GOT3 (cell line): ENCODE data around the gene CDIP1.

Experiments
- DNase-seq: peaks from one replicate; lab custom pipeline; 2025; ENCODE audit warnings: mixed read lengths; lab: John Stamatoyannopoulos, UW

The CDIP1 gene

DNA sequence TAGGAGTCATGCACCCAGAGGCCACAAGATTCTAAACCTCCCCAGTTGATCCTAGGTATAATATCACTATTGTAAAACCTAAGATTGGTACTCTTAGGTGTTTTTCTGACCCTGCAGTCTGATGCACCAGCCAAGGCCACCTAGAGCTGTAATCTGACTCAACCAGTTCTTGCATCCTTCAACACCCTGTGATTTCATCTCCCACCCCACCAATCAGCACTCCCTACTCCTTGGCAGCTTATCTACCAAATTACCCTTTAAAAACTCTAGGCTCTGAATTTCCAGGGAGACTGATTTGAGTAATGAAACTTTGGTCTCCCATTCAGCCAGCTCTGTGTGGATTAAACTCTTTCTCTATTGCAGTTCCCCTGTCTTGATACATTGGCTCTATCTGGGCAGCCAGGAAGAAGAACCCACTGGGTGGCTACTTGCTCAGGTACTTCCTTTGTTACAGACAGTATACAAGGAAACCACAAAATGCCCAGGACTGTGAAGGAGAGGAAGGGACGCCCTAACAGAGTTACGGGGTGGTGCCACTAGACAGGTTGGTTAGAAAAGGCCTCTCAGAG is 1.2 kb upstream of the CDIP1 start:
- no peak for DNase-seq

DNA sequence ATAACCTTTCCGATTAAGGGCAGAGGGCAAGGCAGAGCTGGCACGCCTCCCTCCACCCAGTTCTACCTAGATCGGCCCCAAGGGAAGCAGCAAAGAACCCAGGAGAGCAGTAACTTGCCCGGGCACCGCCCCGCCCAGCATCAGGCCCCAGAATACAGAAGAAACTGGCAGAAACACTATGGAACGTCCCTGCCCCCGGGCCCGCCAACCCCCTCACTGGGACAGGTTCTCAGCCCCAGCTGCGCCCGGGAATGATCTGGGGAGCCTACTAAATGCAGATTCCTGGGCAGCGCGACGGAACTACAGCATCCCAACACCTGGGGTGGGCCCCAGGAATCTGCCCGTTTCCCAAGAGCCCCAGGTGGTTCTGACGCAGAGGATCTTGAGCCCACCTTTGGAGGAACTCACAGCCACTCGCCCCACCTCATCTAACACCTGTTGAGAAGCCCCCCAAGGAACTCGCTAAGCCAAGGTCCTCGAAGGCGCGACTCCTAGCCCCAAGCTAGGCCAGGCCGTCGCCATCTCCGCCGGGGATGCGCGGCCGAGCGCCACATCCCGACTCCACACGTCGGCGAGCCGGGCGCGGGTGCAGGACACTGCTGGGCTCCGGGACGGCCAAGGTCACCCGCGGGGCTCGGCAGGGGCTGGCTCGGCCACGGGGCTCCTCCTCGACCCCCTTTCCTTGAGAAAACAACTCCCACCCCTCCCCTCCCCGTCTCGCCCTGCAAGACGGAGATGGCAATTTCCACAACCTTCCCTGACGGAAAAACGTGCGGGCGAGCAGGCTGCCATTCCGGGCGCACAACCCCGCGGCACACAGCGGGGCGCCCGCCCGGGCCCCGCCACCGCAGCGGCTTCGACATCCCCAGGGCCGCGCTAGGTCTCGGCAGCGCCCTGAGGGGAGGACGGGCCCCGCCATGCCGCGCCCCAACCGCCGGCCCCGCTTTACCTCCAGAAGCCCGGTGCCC is 913 bp downstream of the CDIP1 start:
- no peak for DNase-seq

DNA sequence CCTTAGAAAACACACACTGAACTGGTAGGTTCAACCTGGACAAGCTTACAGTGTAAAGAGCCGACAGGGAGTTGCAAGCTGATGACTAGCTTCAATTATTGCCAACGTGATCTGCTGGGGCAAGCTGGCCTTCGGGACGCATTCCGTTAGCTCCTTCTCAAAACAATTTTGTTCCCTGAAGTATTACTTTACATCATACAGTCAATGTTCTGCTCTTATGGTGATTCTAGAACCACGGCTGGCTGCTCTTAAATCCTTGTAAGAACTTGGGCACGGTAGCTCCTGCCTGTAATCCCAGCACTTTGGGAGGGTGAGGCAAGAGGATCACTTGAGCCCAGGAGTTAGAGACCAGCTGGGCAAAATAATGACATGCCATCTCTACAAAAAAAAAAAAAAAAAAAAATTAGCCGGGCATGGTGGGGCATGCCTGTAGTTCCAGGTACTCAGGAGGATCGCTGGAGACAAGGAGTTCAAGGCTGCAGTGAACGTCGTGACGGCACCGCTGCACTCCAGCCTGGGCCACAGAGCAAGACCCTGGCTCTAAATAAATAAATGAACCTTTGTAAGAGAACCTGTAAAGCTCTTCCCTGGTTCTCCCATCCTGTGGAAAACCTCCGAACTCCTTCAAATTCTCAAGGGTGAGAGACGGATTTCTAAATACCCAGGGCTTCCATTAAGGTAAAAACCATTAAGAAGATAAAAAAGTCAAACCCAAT is 2.0 kb downstream of the CDIP1 start:
- no peak for DNase-seq

DNA sequence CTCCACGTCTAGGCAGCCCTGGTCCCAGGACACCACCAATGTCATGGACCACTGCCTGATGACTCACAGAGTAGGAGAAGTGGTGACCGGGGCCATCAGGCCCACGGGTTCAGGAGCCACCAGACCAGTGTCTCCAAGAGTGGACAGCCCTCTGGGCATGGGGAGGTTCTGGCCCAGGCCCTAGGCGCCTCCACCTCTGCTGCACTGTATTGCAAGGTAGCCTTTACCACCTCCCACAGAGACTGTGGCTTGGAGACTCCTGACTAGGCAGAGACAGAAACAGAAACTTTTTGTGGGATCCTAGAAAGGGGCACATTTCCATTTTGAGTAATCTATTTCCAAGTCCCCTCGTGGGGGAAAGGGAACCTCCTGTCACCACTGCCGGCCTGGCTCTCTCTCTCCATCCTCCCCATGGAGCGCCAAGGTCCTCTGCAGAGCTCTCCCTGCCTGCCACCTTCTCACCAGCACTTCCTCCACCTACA is 2.9 kb downstream of the CDIP1 start:
- no peak for DNase-seq

DNA sequence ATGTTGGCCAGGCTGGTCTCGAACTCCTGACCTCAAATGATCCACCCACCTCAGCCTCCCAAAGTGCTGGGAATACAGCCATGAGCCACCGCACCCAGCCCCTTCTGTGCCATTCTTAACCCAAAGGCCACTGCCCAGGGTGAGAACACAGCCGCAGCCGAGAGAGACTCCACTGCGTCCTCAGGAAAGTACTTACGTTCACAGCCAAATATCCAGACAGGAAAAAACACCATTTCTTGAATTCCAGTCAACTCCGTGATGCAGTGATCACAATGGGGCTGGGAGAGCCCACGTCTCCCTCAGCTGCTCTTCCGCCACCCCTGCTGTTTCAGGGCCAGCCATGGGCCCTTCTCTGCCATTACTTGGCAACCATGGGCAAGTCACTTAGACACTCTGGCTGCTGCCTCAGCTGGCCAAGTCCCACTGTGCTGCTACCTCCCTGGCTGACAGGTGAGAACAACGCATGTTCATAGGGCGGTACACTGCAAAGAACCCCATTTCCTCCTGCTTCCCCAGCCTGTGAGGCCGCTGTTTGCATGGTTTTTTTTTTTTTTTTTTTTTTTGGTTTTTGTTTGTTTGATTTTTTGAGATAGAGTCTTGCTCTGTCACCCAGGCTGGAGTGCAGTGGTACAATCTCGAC is 4.3 kb downstream of the CDIP1 start:
- DNase-seq, result no peak

DNA sequence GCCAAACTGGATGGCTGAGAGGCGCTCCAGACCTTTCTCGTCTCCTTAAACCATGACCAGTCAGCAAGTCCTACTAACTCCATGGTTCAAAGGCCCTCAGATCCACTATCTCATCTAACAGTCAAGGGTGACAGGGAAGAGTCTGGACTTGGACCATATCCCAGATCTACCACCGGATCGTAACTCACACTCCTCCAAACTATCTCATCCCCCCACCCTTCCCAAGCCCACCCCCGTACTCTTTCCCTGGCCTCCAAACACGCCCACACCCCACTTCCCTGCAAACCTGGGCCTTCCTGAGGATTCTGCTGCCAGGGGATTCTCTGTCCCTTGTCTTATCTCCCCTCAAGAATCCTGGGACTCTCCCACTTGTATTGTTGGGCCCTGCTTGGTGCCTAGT is 5.1 kb downstream of the CDIP1 start:
- no peak for DNase-seq

DNA sequence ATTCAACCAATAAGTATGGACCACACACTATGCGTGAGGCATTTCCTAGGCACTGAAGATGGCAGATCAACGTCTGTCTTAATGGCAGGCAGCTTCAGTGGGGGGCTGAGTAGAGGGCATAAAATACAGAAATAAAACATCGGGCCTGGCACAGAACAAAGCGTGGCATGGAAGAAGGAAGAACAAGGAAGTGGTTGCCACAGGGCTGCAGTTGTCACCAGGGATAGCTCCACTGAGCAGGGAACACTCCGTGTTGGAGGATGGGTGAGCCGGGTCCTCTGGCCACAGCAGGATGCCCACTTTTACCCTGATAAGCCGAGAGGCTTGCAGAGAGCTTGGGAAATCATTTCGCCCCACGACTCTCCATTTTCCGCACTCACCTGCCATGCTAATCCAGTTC is 6.3 kb downstream of the CDIP1 start:
- no peak for DNase-seq

DNA sequence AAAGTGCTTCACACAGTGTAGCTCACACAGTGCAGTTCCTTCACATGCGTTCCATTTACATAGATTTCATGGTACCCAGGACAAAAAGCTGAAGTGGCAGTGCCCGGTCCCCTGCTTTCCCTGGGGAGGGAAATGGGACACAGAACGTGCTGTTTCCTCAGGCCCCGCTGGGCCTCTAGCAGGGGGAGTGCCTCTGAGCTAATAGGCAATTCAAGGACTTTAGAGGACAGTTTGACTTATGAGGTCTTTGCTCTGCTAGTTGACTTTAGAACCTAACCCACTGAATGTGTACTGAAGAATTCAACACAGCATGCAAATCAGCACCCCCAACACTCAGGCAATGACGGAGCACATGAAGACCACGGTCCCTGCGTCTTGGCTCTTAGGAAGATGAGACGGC is 6.8 kb downstream of the CDIP1 start:
- DNase-seq, result no peak

DNA sequence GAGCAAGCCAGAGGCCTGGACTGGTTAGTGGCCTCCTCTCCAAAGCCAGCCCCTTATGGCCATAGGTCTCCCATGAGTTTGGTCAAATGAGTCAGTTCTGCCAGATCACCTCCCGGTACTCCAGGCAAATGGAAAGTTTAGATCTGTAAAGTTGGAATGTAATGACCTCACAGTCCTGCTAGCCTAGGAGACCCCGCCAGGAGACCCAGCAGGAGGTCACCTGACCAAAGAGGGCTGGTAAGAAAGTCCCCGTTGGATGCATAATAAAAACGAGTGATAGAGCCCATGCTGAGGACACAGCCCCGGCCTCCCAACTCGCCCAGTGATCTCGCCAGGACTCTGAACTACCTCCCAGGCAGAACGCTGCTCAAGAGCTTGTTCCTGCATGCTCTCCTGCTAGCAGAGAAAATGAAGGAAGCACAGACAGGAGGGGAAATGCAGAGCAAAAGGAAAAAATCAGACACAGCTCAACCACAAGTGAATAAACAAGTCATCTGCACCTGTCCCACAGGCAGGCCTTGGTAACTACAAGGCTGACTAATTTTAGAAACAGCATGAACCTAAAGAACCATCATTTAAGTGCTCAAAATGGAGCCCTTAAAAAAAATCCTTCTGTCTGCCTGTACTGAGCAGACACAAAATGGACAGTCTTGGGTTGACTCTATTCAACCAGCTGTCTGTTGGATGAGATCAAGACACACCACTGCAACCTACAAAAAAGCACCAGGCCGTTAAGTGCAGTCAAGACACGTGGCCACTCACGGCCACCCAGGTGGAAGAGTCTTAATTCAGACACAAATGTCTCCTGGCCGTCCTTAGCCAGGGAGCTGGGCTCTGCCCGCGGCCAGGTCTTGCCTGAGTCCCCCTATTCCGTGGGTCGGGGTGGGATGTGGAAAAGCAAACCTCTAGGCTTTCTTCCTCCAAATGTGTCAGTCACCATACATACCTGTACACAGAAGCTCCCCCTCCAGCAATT is 9.2 kb downstream of the CDIP1 start:
- no peak for DNase-seq

DNA sequence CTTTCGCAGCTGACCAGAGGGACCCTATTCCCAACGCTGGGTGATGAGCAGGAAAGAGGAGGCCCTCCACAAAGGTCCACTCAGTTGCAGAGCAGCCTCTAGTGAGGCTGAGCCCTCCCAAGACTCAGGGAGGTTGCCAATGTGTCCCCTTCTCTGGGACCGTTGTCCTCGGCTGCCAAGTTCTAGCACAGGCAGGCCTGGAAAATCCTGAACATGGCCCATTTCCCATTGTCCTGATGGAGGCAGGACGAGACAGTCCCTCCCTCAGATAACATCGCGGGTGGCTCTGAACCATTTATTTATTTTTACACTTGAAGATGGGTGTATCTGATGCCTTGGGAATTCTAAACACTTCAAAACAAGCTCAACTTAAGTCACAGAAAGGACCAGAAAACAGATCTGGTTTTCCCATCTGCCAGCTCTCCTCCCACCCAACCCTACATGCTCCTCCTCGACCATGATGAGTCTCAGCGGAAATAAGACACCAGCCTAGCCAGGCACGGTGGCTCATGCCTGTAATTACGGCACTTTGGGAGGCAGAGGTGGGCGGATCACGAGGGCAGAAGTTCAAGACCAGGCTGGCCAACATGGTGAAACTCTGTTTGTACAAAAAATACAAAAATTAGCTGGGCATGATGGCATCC is 12.8 kb downstream of the CDIP1 start:
- no peak for DNase-seq

DNA sequence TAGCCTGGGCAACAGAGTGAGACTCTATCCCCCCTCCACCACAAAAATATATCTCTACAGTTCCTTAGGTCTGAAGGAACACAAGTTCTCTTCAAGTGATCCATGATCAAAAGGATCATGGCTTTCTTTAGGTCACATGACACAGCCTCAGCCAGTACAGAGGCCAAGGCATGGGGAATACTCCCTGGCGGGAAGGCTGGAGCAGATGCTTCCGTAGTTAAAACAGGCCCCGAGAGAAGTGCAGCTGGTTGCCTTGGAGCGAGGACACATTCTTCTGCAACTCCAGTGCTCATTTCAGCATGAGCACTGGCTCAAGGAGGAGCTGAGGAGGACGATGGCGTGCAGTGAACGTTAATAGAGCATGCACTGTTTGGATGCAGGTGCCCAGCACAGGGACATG is 13.5 kb downstream of the CDIP1 start:
- DNase-seq, result no peak

DNA sequence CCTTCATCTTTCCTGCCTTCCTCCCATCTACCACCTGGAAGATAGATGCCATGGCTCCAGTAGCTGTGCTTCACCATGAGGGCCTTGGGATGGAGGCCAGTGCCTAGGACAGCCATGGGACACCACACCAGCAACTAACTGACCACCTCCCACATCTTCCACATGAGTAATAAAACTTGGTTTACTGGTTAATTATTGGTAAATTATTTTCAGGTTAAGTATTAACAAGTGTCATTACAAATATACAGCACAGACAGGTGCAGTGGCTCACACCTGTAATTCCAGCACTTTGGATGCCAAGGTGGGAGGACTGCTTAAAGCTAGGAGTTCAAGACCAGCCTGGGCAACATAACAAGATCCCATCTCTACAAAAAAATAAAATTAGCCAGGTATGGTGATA is 14.0 kb downstream of the CDIP1 start:
- DNase-seq, result no peak

DNA sequence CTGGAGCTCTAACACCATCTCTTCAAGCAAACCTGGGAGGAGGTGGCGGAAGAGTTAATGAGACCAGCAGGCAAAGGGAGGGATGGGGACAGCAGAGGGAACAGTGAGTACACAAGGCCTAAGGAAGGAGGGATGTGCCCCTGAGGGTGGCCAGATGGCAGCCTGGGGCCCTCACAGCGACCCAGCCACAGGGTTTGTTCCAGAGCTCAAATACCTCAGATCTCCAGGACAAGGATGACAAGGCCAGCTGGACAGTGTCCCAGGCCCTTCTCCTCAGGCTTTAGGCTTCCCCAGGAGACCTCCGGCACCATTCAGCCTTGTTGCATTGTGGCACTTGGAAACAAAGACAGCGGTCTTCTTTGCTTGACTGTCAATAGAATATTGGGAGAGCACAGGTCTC is 14.9 kb downstream of the CDIP1 start:
- DNase-seq, result no peak

DNA sequence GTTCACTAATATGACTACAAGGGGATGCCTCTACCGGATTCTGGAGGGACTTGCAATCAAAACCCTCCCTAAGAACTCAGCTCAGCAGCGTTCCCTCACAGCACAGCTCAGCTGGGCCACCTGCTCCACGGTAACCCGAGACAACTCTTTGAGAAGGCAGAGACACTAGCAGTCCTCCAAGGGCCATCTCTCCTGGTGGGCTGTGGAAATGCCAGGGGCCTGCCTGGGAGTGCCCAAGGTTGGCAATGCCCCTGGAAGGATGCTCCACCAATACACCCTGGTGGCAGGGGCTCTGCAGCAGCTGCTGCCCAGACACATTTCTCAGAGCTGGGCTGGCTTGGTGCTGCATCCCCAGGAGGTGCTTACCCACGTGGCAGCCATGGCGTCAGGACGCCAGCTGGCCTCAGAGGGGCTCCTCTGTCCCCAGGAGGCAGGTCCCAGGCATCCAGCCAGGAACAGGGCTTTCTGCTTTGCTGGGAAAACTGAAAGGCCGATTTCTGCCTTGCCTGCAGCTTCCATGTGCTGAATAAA is 16.5 kb downstream of the CDIP1 start:
- DNase-seq, result no peak

DNA sequence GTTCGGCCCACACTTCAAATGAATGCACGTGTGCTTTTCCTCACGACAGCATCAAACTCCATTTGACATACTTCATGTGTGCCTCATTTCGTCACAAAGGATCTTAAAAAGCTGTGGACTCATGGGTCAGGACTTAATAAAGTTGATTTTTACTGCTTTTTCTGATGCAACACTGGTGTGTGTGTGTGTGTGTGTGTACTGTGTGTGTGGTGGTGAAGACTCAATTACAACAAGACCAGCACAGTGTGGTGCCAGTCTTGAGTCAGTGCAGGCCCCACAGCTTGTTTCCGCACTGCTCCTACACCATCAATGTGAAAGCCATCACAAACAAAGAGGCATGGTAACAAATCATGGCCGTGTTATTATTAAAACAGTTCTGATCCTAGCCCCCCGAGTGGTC is 17.7 kb downstream of the CDIP1 start:
- no peak for DNase-seq

DNA sequence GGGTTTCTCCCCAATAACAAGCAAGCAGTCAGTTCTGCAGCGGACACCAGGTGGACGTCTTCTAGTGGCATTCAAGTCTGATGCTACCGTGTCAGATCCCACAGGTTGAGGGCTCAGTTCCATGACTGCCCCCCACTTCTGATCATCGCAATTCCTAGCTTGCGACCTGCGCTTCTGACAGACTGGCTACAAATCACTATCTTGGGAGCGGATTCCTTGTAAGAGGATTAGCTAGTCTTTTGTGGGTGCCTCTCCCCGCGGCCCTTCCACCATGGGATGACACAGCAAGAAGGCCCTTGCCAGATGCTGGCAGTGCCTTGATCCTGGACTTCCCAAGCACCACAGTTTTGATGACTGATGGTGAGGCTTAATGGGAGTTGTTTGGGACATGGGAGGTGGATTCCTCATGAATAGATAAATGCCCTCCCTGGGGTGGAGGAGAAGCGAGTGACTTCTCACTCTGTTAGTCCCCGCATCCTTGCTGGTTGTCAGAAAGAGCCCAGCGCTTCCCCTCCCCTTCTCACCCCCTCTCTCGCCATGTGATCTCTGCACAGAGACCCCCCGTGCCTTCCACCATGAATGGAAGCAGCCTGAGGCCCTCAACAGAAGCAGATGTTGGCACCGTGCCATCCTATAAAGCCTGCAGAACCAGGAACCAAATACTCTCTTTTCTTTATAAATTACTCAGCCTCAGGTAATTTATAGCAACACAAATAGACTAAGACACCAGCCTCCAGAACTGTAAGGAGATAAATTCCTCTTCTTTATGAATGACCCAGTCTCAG is 19.1 kb downstream of the CDIP1 start:
- no peak for DNase-seq

DNA sequence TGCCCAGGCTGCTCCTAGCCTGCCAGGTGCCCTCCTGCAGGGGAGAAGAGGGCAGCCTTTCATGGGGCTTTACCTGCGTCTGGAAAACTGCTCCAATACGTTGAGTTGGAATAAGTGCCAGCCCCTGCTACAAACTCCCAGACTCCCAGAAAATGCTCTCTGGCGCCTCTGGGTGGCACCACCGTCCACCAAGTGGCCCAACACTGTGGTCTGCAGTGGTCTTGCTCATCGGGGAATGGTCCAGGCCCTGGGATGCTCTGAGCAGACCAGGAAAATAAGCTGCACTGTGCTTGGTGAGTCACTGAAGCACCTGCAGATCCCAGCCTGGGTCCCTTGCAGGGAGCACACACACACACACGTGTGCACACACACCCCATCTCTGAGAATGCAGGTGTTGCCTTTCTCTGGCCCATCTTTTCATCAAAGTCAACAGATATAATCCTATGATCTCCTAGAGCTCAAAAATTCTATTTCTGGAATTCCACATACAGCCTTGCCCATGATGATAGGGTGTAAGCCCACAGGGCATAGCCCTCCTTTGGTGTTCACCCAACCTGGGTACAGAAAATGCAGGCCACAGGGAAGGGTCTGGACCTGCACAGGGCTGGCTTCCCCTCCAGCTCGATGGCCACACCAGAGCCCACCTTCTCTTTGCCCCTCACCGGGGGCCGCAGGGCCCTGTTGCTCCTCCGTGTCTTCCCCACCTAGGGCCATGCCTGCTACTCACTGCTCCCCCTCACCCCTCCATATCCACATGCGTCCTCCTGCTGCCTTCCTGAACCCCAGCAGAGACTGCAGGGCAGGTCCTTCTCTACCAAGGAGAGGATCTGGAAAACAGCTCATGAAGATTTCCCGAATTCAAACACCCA is 20.5 kb downstream of the CDIP1 start:
- no peak for DNase-seq

DNA sequence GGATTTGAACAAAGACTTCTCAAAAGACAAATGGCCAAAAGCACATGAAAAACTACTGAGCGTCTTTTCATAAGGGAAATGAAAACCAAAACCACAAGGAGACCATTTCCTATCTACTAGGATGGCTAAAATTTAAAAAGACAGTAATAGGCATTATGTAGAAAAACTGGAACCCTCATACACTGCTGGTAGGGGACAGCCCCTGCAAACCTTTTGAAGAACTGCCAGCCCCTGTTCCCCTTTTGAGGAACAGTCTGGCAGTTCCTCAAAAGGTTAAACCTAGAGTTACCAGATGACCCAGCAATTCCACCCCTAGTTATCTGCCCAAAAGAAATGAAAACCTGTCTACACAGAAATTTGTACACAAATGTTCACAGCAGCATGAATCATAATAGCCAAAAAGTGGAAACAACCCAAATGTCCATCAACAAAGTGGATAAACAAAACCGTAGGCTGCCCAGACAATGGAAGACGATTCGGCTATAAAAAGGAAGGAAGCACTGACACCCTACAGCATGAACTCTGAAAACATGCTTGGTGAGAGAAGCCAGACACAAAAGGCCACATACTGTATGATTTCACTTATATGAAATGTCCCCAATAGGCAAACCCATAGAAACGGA is 22.9 kb downstream of the CDIP1 start:
- DNase-seq, result no peak
